K562 (cell line): ENCODE results near the gene ESRRG.

Source experiments
- ESRRA ChIP-seq: fragments of 450-650 bp; IDR thresholded peaks from 2 replicates; pipeline ENCODE4 v1.6.1; 2014; ENCODE audit warnings: low read depth, mild to moderate bottlenecking, moderate library complexity, borderline replicate concordance
- MAFK ChIP-seq: IDR thresholded peaks from 2 replicates; pipeline ENCODE4 v1.6.1; 2011; ENCODE audit warnings: low read length, improper control_type of control experiment
- MAX ChIP-seq: sonication (generic); formaldehyde crosslinking; IDR thresholded peaks from 2 replicates; pipeline ENCODE4 v1.9.0; 2022; ENCODE audit warnings: mild to moderate bottlenecking, missing genetic modification reagents
- POLR2A ChIP-seq: fragments of 450-650 bp; conservative IDR thresholded peaks from 2 replicates; pipeline ENCODE4 v1.6.1; 2016
- THAP12 ChIP-seq: fragments of 250-450 bp; sonication (Bioruptor Pico); IDR thresholded peaks from 2 replicates; pipeline ENCODE4 v1.9.0; 2021; ENCODE audit warnings: mild to moderate bottlenecking, inconsistent platforms
- USF2 ChIP-seq: sonication (generic); formaldehyde crosslinking; IDR thresholded peaks from 2 replicates; pipeline ENCODE4 v1.5.0; 2020; ENCODE audit warnings: missing genetic modification reagents
- TF ChIP-seq, protein P1 (sequence below), 3 experiments: IDR thresholded peaks in 2 of 3; conservative IDR thresholded peaks in 1 of 3; 2 replicates each; pipeline ENCODE4 v1.5.1; 2011 to 2012; ENCODE audit warnings: low read length in 3 of 3, mild to moderate bottlenecking in 3 of 3, control low read depth in 2 of 3, improper control_type of control experiment in 1 of 3, inconsistent platforms in 1 of 3, low read depth in 1 of 3, mixed read lengths in 1 of 3, moderate library complexity in 1 of 3; ENCODE audit not compliant: insufficient read depth in 2 of 3

DNA sequence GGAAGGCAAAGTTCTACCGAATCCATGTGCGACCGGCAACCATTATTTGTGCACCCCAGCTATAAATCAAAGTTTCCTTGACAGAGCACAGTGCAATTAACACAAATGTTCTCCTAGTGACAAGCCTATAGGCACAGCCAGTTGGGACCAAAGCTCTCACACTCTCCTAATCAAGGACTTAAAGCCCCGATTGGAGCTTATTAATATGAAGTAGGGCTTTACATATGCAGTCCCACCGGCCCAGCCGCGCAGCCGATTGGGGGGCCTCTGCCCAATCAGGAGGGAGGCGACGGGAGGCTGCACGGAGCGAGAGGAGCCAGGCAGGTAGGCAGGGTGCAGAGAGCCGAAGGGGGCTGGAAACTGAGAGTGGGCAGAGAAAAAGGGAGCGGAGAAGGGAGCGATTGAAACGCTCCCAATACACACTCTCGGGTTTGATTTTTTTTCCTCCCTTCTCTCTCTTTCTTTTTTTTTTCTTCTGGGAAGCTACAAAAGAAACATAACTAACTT is at the start of gene ESRRG:
- TF ChIP-seq MAFK (no peak), MAX (CRISPR knock-in tag) (no peak), POLR2A (no peak), ESRRA (no peak), USF2 (CRISPR knock-in tag) (no peak), THAP12 (CRISPR knock-in tag) (no peak)
- TF ChIP-seq, protein P1, sequence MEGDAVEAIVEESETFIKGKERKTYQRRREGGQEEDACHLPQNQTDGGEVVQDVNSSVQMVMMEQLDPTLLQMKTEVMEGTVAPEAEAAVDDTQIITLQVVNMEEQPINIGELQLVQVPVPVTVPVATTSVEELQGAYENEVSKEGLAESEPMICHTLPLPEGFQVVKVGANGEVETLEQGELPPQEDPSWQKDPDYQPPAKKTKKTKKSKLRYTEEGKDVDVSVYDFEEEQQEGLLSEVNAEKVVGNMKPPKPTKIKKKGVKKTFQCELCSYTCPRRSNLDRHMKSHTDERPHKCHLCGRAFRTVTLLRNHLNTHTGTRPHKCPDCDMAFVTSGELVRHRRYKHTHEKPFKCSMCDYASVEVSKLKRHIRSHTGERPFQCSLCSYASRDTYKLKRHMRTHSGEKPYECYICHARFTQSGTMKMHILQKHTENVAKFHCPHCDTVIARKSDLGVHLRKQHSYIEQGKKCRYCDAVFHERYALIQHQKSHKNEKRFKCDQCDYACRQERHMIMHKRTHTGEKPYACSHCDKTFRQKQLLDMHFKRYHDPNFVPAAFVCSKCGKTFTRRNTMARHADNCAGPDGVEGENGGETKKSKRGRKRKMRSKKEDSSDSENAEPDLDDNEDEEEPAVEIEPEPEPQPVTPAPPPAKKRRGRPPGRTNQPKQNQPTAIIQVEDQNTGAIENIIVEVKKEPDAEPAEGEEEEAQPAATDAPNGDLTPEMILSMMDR (IDR thresholded peaks at IDR 0.05 in 2 of 3, conservative IDR thresholded peaks at IDR 0.05 in 1 of 3; ENCODE audit: insufficient read depth in 2 of 3, low read depth in 1 of 3, low read length in 3 of 3) = no peak
